Adipocyte (in vitro differentiated cells): ENCODE measurements around the gene USP10.

Experiments used
- DNase-seq: peaks from one replicate; pipeline ENCODE4 v3.0.0-alpha.2; 2015; ENCODE audit warnings: low read depth
- H3K27me3 ChIP-seq: replicated peaks from 2 replicates; pipeline ENCODE4 v1.7.0; 2013; ENCODE audit warnings: mild to moderate bottlenecking, low read length, moderate library complexity; ENCODE audit not compliant: control insufficient read depth, insufficient read depth
- H3K36me3 ChIP-seq: 2 replicates; pipeline ENCODE4 v1.7.0; 2013; ENCODE audit warnings: low read length, mild to moderate bottlenecking, moderate library complexity; ENCODE audit not compliant: control insufficient read depth, insufficient read depth, severe bottlenecking
- H3K4me1 ChIP-seq: 2 replicates; pipeline ENCODE4 v1.7.0; 2013; ENCODE audit warnings: mild to moderate bottlenecking, low read length, moderate library complexity; ENCODE audit not compliant: control insufficient read depth, insufficient read depth
- H3K4me3 ChIP-seq: 2 replicates; pipeline ENCODE4 v1.7.0; 2013; ENCODE audit warnings: mild to moderate bottlenecking, low read length, moderate library complexity
- H3K9ac ChIP-seq: 2 replicates; pipeline ENCODE4 v1.7.0; 2013; ENCODE audit warnings: mild to moderate bottlenecking, low read length, moderate library complexity
- H3K9me3 ChIP-seq: 2 replicates; pipeline ENCODE4 v1.7.0; 2013; ENCODE audit warnings: mild to moderate bottlenecking, low read length, moderate library complexity; ENCODE audit not compliant: control insufficient read depth

The USP10 gene

GRCh38 chr16:84675884-84676283, 23.9 kb upstream of the USP10 start:
- Histone ChIP-seq H3K9me3 (no peaks in the 10 kb centered on the region), H3K36me3 (no peaks in the 10 kb centered on the region), H3K27me3 (peaks cover 4% of the 10 kb centered on the region), H3K9ac (no peak overlapping the region), H3K4me1 (no peaks in the 10 kb centered on the region), H3K4me3 (no peak overlapping the region)
- DNase-seq, result no peak

- Histone ChIP-seq H3K4me3 (no peak overlapping the region), H3K27me3 (peaks cover 4% of the 10 kb centered on the region), H3K9me3 (no peaks in the 10 kb centered on the region), H3K9ac (no peak overlapping the region), H3K36me3 (no peaks in the 10 kb centered on the region), H3K4me1 (no peaks in the 10 kb centered on the region)
- no peak for DNase-seq
Measured at GRCh38 chr16:84677017-84677803, 22.6 kb upstream of the USP10 start.

GRCh38 chr16:84677849-84678248, 22.0 kb upstream of the USP10 start:
- H3K9me3 ChIP-seq, result no peaks in the 10 kb centered on the region
- no peaks in the 10 kb centered on the region for H3K4me1 ChIP-seq
- peaks cover 4% of the 10 kb centered on the region for H3K27me3 ChIP-seq
- no peaks in the 10 kb centered on the region for H3K36me3 ChIP-seq
- H3K9ac ChIP-seq, result no peak overlapping the region
- no peak for DNase-seq
- no peak overlapping the region for H3K4me3 ChIP-seq

- H3K4me1 ChIP-seq, result no peaks in the 10 kb centered on the region
- no peak for DNase-seq
- H3K4me3 ChIP-seq, result no peak overlapping the region
- no peak overlapping the region for H3K9ac ChIP-seq
- no peaks in the 10 kb centered on the region for H3K36me3 ChIP-seq
- peaks cover 4% of the 10 kb centered on the region for H3K27me3 ChIP-seq
- no peaks in the 10 kb centered on the region for H3K9me3 ChIP-seq
Measured at GRCh38 chr16:84678541-84678940, 21.3 kb upstream of the USP10 start.

GRCh38 chr16:84680165-84680842, 19.5 kb upstream of the USP10 start:
- Histone ChIP-seq H3K36me3 (no peaks in the 10 kb centered on the region), H3K9ac (no peak overlapping the region), H3K4me1 (no peaks in the 10 kb centered on the region), H3K4me3 (no peak overlapping the region), H3K9me3 (no peaks in the 10 kb centered on the region), H3K27me3 (peaks cover 4% of the 10 kb centered on the region)
- no peak for DNase-seq

GRCh38 chr16:84680843-84681629, 18.8 kb upstream of the USP10 start:
- Histone ChIP-seq H3K4me3 (no peak overlapping the region), H3K27me3 (peaks cover 4% of the 10 kb centered on the region), H3K4me1 (no peaks in the 10 kb centered on the region), H3K9ac (no peak overlapping the region), H3K9me3 (no peaks in the 10 kb centered on the region), H3K36me3 (no peaks in the 10 kb centered on the region)
- DNase-seq, result no peak

- no peak for DNase-seq
- Histone ChIP-seq H3K27me3 (no peaks in the 10 kb centered on the region), H3K36me3 (no peaks in the 10 kb centered on the region), H3K4me1 (no peaks in the 10 kb centered on the region), H3K9me3 (no peaks in the 10 kb centered on the region), H3K4me3 (no peak overlapping the region), H3K9ac (no peak overlapping the region)
Measured at GRCh38 chr16:84683691-84684591, 15.9 kb upstream of the USP10 start.

GRCh38 chr16:84684592-84684965, 15.2 kb upstream of the USP10 start:
- Histone ChIP-seq H3K4me3 (no peak overlapping the region), H3K4me1 (no peaks in the 10 kb centered on the region), H3K36me3 (no peaks in the 10 kb centered on the region), H3K9ac (no peak overlapping the region), H3K27me3 (no peaks in the 10 kb centered on the region), H3K9me3 (no peaks in the 10 kb centered on the region)
- no peak for DNase-seq

GRCh38 chr16:84685210-84685609, 14.6 kb upstream of the USP10 start:
- Histone ChIP-seq H3K36me3 (no peaks in the 10 kb centered on the region), H3K9me3 (no peaks in the 10 kb centered on the region), H3K4me1 (no peaks in the 10 kb centered on the region), H3K4me3 (no peak overlapping the region), H3K9ac (no peak overlapping the region), H3K27me3 (no peaks in the 10 kb centered on the region)
- no peak for DNase-seq

GRCh38 chr16:84686707-84687298, 13.0 kb upstream of the USP10 start:
- no peaks in the 10 kb centered on the region for H3K36me3 ChIP-seq
- no peak overlapping the region for H3K4me3 ChIP-seq
- H3K4me1 ChIP-seq, result no peaks in the 10 kb centered on the region
- H3K27me3 ChIP-seq, result no peaks in the 10 kb centered on the region
- DNase-seq, result no peak
- no peak overlapping the region for H3K9ac ChIP-seq
- H3K9me3 ChIP-seq, result no peaks in the 10 kb centered on the region
